GM19467 (cell line): ENCODE data around the gene ZNF407.

Experiments used
- ATAC-seq: cut with Tn5 transposase; IDR thresholded peaks from one replicate; pipeline ENCODE4 v1.9.1; 2021; ENCODE audit warnings: mild to moderate bottlenecking, moderate library complexity; ENCODE audit not compliant: unreplicated experiment

Gene ZNF407

DNA sequence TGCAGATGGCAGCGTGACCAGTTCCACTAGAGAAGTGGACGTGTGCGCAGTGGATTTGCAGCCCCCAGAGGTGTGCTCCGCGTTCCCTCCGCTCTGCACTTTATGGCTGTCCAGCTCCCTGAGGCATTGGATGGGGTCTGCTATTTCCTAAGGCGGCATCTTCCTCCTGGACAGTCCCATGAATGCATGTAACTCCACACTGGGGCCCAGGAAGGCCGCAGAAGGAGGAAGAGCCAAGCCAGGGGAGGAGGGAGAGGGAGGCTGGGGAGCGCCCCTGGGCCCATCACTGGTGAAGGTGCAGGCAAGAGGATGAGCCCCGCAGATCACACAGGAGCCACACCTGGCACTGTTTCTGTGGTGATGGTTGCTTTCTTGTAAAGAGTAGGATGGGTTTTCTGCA is 512.1 kb downstream of the ZNF407 start:
- ATAC-seq = no peak

DNA sequence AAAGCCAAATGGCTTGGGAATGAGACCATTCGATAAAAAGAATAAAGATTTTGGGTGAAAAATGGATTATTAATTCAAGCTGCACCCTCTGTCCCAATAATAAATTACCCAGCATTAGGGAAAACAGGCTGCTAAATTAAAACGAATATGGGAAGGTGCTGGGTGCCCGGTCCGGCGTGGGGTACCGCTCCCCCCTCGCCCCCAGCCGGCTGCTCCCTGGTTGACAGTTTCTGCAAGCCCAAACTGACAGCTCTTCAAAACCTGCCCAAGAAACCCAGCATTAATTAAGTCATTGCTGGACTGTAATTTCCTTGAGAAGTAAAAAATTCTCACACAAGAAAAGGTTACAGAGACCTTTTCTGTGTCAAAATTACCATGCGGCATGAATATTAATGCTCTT is 512.6 kb downstream of the ZNF407 start:
- ATAC-seq = no peak

DNA sequence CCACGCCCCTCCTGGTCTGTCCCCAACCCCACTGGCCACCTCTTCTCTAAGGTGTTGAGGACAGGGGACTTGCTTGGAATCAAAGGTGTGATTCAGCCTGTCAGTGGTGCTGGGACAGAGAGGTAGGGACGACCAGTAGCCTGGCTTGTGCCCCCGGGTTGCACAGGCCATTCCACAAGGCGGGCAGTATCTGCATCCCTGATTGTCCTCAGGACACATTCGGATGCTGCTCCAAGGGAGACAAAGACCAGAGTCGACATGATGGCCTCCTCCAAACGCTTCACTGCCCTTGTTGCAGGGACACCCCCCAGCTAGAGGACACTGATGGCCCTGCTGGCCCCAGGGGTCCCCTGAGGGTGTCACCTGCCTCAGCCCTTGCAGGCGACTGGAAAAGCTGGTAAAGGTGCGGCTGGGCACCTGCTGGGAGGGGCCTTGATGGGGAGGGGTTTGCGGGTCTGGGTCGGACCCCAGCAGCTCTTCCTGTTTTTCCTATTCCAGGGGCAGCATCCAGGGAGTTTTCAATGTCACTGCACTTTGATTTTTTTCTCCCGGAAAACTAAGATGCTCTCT is 513.3 kb downstream of the ZNF407 start:
- ATAC-seq = no peak

DNA sequence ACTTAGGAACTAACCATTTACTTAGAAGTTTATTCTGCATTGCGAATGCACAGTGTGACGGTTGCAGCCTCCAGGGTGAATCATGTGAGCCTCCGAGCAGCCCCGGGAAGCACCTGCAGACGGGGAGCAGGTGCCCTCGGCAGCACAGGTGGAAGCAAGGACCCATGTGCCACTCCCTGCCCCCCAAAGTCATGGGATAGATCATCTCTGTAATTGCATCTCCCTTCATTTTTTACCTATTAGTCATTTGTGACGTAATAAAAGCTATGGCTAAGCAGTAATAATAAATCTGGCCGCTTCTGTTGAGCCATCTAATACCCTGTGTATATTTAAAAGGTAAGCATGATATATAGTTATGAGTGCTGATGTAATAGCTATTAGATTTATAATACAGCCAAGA is 514.1 kb downstream of the ZNF407 start:
- ATAC-seq = no peak

DNA sequence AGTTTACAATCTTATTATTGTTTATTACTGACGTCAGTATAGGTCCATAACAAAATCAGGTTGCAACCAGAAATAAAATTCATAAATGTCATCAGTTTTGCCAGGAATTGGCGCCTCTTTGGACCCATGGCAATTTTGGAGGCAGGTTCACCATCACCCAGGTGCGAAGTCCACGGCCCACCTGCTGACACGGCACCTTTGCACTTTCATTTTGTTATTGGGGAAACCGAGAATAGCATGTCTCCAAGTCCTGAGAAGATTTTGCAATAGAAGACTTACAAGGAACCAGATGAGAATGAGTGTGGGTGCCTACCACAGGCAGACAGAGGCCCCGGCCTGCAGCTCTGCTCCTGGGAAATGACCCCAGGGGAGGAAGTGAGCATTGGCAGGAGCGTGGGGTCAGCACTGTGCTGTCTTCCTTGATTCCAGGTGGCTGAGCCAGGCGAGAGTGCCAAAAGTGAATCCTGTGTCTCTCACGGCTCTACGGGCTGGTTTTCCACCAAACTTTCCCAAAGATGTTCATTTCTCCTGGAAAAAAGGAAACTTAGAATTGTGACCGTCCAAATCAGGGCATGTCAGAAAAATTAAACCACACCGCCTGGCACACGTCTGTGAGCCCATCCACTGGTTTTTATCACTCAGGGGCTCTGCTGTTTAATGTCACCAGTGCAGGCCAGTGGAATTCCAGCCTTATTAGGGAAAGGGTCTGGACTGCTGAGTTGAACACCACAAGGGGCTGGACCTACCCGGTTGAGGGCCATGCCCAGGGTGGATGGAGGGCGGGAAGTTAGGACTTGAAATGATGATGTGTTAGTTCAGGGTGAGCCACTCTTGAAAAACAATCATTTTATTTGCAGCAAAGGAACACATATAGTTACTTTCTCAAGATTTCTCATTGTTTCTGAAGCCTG is 514.8 kb downstream of the ZNF407 start:
- ATAC-seq = no peak

DNA sequence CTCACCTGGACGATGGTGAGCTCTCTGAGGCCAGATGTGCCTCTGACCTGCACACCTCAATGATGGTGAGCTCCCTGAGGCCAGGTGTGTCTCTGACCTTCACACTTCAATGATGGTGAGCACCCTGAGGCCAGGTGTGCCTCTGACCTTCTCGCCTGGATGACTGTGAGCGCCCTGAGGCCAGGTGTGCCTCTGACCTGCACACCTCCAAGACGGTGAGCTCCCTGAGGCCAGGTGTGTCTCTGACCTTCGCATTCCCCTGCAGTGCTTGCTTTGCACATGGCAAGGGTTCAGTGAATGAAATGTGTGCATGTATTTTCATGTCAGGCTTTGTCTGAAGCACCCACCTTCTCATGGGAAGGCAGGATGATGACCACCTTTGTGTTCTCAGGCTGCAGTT is 515.8 kb downstream of the ZNF407 start:
- no peak for ATAC-seq

DNA sequence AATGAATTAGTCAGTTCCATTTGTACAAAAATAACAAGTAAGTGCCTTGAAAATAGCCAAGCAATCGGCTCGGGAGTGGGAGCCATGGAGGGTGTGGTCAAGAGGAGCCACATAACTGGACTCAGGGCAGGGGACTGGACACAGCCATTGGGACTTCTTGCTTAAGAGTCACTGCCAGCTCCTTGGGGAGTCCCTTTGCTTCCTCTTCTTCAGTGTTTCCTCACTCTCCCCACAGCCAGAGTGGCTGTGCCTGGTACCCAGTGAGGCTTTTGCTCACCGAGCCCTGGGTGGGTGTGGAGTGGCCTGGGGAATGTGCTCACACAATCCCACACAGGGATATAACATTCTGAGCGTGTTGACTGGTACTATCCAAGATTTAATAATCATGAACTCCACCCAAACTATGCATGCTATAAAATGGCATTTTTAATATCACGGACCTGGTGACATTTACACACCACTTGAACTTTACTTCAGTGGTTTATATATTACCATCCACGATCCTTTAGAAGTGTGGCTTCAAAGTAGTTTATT is 516.6 kb downstream of the ZNF407 start:
- no peak for ATAC-seq
